Activated CD4-positive, alpha-beta memory T cell treated with anti-CD3 and anti-CD28 coated beads for 36 hours (primary cell): ENCODE results near the gene TCF4. TPM values are rescaled to one million over a fixed set of nuclear protein-coding genes. Genes with fewer than 3 reads are reported as not detected.
A peak's percentile ranks its signal among the peaks of the same experiment; 100 is the strongest.

Source experiments
- CTCF ChIA-PET: fragments of 350-600 bp; sonication (Branson Sonifier 250); formaldehyde crosslinking; loops from one replicate; lab custom pipeline; 2021; ENCODE audit warnings: antibody characterized with exemption, inconsistent platforms; lab: Charles Lee
- POLR2A ChIA-PET: fragments of 350-600 bp; sonication (Branson Sonifier 250); formaldehyde crosslinking; loops from one replicate; lab custom pipeline; 2021; ENCODE audit warnings: antibody characterized with exemption; lab: Charles Lee
- DNase-seq: peaks from one replicate; pipeline ENCODE4 v3.0.0-alpha.2; 2020
- H3K27ac Mint-ChIP-seq: one replicate; pipeline ENCODE4 v1.8.0; 2021; ENCODE audit warnings: mixed read lengths
- H3K27me3 Mint-ChIP-seq: one replicate; pipeline ENCODE4 v1.8.0; 2021; ENCODE audit warnings: mixed read lengths
- H3K36me3 Mint-ChIP-seq: one replicate; pipeline ENCODE4 v1.8.0; 2021; ENCODE audit warnings: mixed read lengths
- H3K4me1 Mint-ChIP-seq: one replicate; pipeline ENCODE4 v1.8.0; 2021; ENCODE audit warnings: low read depth, mixed read lengths
- H3K4me3 Mint-ChIP-seq: one replicate; pipeline ENCODE4 v1.8.0; 2021; ENCODE audit warnings: mild to moderate bottlenecking, mixed read lengths
- H3K9me3 Mint-ChIP-seq: one replicate; pipeline ENCODE4 v1.8.0; 2021; ENCODE audit warnings: mixed read lengths
- intact Hi-C: fragments of 100-400 bp; cut with micrococcal nuclease; formaldehyde crosslinking; loops from one replicate; pipeline ENCODE4 v1.15.1; 2023
- total RNA-seq, 2 experiments: library from RNA; stranded (reverse); gene quantifications; one replicate each; pipeline ENCODE4 v1.2.3, GENCODE V29; 2021

The TCF4 gene
- total RNA-seq, 2 experiments from 2014 or later, result not detected

DNA sequence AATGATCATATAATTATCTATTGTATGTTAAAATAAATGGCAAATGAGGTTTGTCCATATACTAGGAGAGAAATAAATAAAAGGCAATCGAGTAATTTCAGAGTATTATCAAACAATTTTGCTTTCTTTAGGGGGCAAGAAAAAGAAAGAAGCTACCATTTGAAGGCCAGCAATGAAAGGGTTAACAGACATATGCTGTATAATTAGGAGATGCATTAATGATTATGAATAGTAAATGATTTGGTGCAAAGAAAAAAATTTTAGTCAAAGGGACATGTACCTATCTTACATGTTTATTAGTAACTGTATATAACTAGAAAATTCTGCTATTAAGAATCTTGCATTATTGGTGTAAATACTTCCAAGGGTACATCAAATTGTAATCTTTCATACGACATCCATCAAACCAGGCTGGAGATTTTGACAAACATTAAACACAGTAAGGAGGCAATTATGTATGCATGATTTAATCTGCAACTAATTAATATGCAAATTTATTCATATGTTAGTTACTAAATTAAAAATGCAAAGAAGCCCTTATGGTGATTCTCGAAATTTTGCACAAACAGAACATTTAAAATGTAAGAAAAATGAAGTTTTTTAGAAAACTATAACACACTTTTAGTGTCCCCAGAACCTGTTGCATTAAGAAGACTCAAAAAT is 251.4 kb downstream of the TCF4 start:
- ChIA-PET CTCF (no interaction called here), POLR2A (no interaction called here)
- Mint-ChIP-seq H3K4me3 (no peak overlapping the region), H3K27me3 (no peaks in the 10 kb centered on the region), H3K9me3 (no peaks in the 10 kb centered on the region), H3K4me1 (no peaks in the 10 kb centered on the region), H3K27ac (no peak overlapping the region), H3K36me3 (no peaks in the 10 kb centered on the region)
- intact Hi-C loops, result no loop called here
- DNase-seq, result no peak

- H3K9me3 Mint-ChIP-seq, result no peaks in the 10 kb centered on the region
- intact Hi-C loops, result no loop called here
- H3K27me3 Mint-ChIP-seq, result no peaks in the 10 kb centered on the region
- no peak overlapping the region for H3K27ac Mint-ChIP-seq
- ChIA-PET CTCF (no interaction called here), POLR2A (no interaction called here)
- H3K36me3 Mint-ChIP-seq, result no peaks in the 10 kb centered on the region
- no peaks in the 10 kb centered on the region for H3K4me1 Mint-ChIP-seq
- DNase-seq, result no peak
- H3K4me3 Mint-ChIP-seq, result no peak overlapping the region
Measured at GRCh38 chr18:55334875-55335274, 253.1 kb downstream of the TCF4 start.

DNA sequence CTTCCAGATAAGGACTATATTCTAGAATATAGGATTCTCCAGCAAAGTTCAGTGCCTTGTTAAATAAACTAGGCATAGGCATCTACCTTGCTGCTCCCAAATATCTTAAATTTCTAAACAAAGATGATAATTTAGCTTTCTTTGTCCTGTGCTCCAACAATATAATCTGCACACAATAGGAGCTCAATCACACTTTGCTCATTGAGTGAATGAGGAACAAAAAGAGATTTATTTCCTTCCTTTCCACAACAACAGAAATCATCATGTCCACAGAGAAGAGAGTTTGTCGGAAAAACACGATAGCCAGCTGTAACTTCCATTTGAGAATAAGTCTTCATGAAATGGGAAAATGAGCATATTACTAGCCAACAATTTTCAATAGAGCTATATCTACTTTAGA is 256.7 kb downstream of the TCF4 start:
- H3K9me3 Mint-ChIP-seq, result no peaks in the 10 kb centered on the region
- CTCF ChIA-PET, result no interaction called here
- H3K27ac Mint-ChIP-seq, result no peak overlapping the region
- POLR2A ChIA-PET, result no interaction called here
- DNase-seq, result no peak
- H3K4me1 Mint-ChIP-seq, result no peaks in the 10 kb centered on the region
- H3K36me3 Mint-ChIP-seq, result no peaks in the 10 kb centered on the region
- no peaks in the 10 kb centered on the region for H3K27me3 Mint-ChIP-seq
- intact Hi-C loops, result no loop called here
- H3K4me3 Mint-ChIP-seq, result no peak overlapping the region

GRCh38 chr18:55328301-55328700 is 259.7 kb downstream of the TCF4 start:
- Mint-ChIP-seq H3K9me3 (no peaks in the 10 kb centered on the region), H3K4me1 (no peaks in the 10 kb centered on the region), H3K36me3 (no peaks in the 10 kb centered on the region), H3K4me3 (no peak overlapping the region), H3K27ac (no peak overlapping the region), H3K27me3 (peaks cover 13% of the 10 kb centered on the region)
- no peak for DNase-seq
- POLR2A ChIA-PET, result no interaction called here
- intact Hi-C loops, result no loop called here
- CTCF ChIA-PET, result no interaction called here

DNA sequence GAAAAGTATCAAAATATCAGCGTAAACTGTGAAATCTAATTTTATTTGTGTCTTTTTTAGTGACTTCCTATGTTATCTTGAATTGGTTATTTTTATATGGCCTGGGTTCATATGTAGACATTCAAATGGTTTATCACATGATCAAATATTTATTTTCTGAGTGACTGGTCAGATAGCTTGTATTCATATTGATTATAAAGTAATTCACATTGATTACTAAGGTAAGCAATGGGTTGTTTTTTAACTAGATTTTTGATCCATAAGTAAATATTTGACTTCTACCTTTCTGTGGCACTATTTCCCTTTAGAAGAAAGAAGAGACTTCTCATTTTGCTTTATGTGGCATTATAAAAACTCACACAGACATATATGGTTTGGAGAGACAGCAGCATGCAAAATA is 260.5 kb downstream of the TCF4 start:
- H3K27me3 Mint-ChIP-seq, result peaks cover 20% of the 10 kb centered on the region

DNA sequence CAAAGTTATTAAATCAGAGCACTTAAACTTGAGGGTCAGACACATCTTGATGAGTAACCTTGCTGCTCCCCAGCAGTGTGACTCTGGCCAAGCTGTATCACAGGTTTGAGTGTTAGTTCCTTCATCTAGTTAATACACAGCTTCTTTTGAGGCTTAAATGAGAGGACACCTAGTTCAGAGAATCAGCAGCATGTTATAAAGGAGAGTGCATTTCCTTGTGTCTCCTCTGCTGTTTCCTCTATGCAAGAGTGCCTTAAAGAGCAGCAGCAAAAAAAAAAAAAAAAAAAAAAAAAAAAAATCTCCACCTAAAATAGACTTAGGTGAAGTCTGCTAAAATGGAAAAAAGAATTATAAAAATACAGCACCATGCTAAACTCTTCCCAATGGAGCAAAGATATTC is 261.9 kb downstream of the TCF4 start:
- Mint-ChIP-seq H3K4me3 (no peak overlapping the region), H3K27me3 (peaks cover 26% of the 10 kb centered on the region), H3K9me3 (no peaks in the 10 kb centered on the region), H3K36me3 (no peaks in the 10 kb centered on the region), H3K27ac (no peak overlapping the region), H3K4me1 (peaks cover 4% of the 10 kb centered on the region)
- intact Hi-C loops, result no loop called here
- DNase-seq, result no peak
- CTCF ChIA-PET, result no interaction called here
- POLR2A ChIA-PET, result no interaction called here

More for the DNA sequence above, 260.5 kb downstream of the TCF4 start:
- Mint-ChIP-seq H3K27ac (no peak overlapping the region), H3K9me3 (no peaks in the 10 kb centered on the region), H3K4me1 (no peaks in the 10 kb centered on the region), H3K36me3 (no peaks in the 10 kb centered on the region), H3K4me3 (no peak overlapping the region)
- ChIA-PET CTCF (no interaction called here), POLR2A (no interaction called here)
- intact Hi-C loops, result no loop called here
- no peak for DNase-seq

GRCh38 chr18:55324166-55324565 is 263.8 kb downstream of the TCF4 start:
- Mint-ChIP-seq H3K4me1 (peaks cover 4% of the 10 kb centered on the region), H3K27ac (no peak overlapping the region), H3K4me3 (no peak overlapping the region), H3K36me3 (no peaks in the 10 kb centered on the region), H3K27me3 (peaks cover 33% of the 10 kb centered on the region), H3K9me3 (no peaks in the 10 kb centered on the region)
- POLR2A ChIA-PET, result no interaction called here
- DNase-seq, result no peak
- intact Hi-C loops, result no loop called here
- CTCF ChIA-PET, result no interaction called here

DNA sequence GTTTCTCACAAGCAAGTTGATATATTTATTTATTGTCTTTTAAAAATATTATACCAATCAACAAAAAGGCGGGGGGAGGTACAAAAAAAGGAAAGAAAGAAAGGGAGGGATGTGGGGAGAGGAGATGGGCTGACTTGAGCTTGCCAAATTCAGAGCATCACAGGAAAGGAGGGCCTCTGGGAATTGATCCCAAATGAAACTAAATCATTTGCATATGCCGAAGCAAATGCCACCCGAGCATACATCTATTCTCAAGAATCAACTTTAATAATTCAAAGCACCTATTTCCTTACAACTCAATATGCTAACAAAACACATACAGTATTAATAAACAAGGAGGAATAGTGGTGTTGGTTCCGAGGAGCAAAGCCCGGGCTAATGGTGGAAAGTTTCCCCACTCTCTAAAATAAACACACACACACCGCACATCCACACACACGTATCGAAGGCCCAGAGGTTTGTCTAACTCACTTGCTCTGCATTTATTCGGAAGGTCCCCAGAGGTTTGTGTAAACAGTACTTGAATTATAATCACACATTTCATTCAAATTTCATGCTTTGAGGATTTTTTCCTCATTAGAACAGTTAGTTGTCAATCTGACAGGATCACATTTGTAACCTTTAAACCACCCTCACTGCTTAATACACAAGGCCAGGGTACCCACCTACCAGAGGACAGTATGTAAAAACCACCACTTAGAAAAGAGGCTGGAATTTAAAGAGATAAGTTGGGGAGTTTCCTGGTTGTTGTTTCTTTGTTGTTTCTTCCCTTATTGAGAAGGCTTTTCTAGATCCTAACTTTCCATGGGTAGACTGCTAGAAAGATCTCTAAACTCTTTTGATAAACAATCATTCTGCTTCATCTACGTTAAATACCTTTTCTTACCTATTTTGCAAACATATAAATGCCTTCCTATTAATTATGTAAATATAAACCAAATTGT is 264.7 kb downstream of the TCF4 start:
- Mint-ChIP-seq H3K36me3 (no peaks in the 10 kb centered on the region), H3K4me3 (no peak overlapping the region), H3K27ac (no peak overlapping the region), H3K4me1 (peaks cover 4% of the 10 kb centered on the region), H3K27me3 (peaks cover 35% of the 10 kb centered on the region), H3K9me3 (no peaks in the 10 kb centered on the region)
- no peak for DNase-seq
- POLR2A ChIA-PET, result no interaction called here
- CTCF ChIA-PET, result no interaction called here
- intact Hi-C loops, result no loop called here

GRCh38 chr18:55322178-55322735 is 265.7 kb downstream of the TCF4 start:
- no peak overlapping the region for H3K27ac Mint-ChIP-seq

DNA sequence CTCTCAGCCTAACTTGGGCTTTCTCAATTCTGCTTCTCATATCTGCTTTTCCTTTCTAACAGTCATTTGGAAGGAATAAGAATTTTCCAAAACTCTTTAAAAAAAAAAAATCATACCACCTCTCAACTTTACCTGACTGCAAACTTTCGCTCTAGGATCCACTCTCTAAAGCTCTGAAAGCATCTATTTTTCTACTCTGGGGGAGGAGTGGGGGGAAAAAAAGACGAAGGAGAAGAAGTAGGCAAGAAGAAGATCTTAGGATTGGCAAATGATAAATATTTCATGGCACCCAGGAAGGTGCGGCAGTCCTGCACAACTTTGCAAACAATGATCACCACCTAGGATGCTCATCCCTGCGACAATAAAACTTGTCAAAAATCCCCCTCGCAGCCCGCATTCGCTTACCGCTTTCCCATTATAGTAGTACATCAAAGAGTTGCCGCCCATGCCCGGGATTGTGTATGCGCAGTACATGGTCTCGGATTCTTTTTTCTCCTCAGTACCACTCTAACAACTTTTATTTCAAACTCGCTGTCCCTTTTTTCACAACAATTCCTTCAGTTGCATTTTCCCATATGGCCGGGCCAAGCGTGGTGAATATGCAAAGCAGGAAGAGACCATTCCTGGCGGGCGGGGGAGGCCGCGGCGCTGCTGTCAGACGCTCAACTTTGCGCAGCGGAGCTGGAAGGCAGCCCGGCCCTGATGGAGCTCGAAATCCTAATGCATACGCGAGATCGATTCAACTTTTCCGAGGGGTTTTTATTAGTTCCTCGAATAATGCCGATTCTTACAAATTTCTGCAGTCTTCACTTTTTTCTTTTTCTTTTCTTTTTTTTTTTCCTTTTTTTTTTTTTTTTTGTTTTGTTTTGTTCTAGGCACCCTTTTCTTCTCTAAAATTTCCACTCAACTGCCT is 266.5 kb downstream of the TCF4 start:
- Mint-ChIP-seq H3K36me3 (no peaks in the 10 kb centered on the region), H3K27ac (no peak overlapping the region), H3K4me3 (peak overlapping the region; percentile 10), H3K9me3 (no peaks in the 10 kb centered on the region), H3K4me1 (peaks cover 4% of the 10 kb centered on the region), H3K27me3 (peaks cover 36% of the 10 kb centered on the region)
- intact Hi-C loops, result no loop called here
- ChIA-PET CTCF (no interaction called here), POLR2A (no interaction called here)
- DNase-seq, result peak; percentile 25

More at GRCh38 chr18:55322178-55322735, 265.7 kb downstream of the TCF4 start:
- Mint-ChIP-seq H3K4me3 (no peak overlapping the region), H3K9me3 (no peaks in the 10 kb centered on the region), H3K4me1 (peaks cover 4% of the 10 kb centered on the region), H3K36me3 (no peaks in the 10 kb centered on the region), H3K27me3 (peaks cover 35% of the 10 kb centered on the region)
- no peak for DNase-seq
- intact Hi-C loops, result no loop called here
- ChIA-PET CTCF (no interaction called here), POLR2A (no interaction called here)

DNA sequence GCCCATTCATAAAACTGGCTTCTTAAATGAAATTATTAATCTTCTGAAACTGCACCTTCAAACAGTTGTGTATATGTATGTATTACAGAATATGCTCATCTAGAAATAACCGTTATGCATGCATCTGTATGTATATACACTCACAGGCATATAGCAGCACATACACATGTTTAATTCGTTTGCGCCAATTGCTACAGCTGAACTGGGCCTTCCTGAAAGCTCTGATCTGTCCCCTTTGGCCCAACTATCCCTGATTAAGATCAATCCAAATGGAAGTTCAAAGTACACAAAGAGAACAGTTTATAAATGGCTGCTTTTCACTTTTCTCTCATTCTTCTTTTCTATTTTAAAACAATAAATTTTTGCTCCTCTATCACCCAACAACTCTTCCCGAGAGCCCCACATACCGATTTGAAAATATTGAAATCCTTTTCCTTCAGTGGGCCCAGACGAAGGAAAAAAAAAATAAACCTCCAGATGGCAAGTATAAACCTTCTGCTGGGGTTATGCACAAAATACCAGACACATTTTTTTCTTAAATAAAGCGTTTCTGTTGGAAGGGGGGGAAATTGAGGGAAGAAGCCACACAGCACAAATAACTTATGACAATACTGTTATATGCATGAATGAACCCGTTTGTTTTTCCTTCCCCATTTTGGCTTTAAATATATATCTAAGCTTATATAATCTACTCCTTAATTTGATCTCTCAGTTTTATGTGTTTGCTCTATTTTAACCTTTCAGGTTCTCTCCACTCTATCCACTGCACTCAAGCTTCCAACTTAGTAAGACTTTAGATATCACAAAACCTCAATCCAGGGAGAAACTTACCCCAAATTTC is 267.3 kb downstream of the TCF4 start:
- H3K4me3 Mint-ChIP-seq, result no peak overlapping the region
- no peaks in the 10 kb centered on the region for H3K9me3 Mint-ChIP-seq
- DNase-seq, result no peak
- no peak overlapping the region for H3K27ac Mint-ChIP-seq
- peaks cover 36% of the 10 kb centered on the region for H3K27me3 Mint-ChIP-seq
- H3K36me3 Mint-ChIP-seq, result no peaks in the 10 kb centered on the region
- ChIA-PET POLR2A (no interaction called here), CTCF (no interaction called here)
- intact Hi-C loops, result no loop called here
- peaks cover 4% of the 10 kb centered on the region for H3K4me1 Mint-ChIP-seq
